Loucy (cell line): ENCODE results near the gene AP5Z1.

Experiments
- H2AFZ ChIP-seq: fragments of 200-600 bp; sonication (generic); 2 replicates; pipeline ENCODE4 v1.6.0; 2016; ENCODE audit warnings: antibody characterized with exemption, mild to moderate bottlenecking, low read length, moderate library complexity
- H3F3A ChIP-seq: fragments of 200-600 bp; 2 replicates; pipeline ENCODE4 v1.6.0; 2016; ENCODE audit warnings: antibody characterized with exemption, low read depth, mild to moderate bottlenecking
- H3K27me3 ChIP-seq: fragments of 200-600 bp; sonication (generic); 2 replicates; pipeline ENCODE4 v1.6.1; 2014; ENCODE audit warnings: low read length, mild to moderate bottlenecking; ENCODE audit not compliant: insufficient read depth, poor library complexity, severe bottlenecking
- H3K36me3 ChIP-seq: fragments of 200-600 bp; sonication (generic); 2 replicates; pipeline ENCODE4 v1.6.1; 2016; ENCODE audit warnings: low read length; ENCODE audit not compliant: insufficient read depth
- H3K4me1 ChIP-seq: fragments of 200-600 bp; sonication (generic); 2 replicates; pipeline ENCODE4 v1.5.1; 2014; ENCODE audit warnings: low read length, mild to moderate bottlenecking; ENCODE audit not compliant: insufficient read depth, poor library complexity, severe bottlenecking
- H3K4me2 ChIP-seq: fragments of 200-600 bp; sonication (generic); 2 replicates; pipeline ENCODE4 v1.6.0; 2014; ENCODE audit warnings: antibody characterized with exemption, low read length, low read depth, mild to moderate bottlenecking; ENCODE audit not compliant: poor library complexity, severe bottlenecking
- H3K4me3 ChIP-seq: fragments of 200-600 bp; sonication (generic); 2 replicates; pipeline ENCODE4 v1.5.1; 2014; ENCODE audit warnings: low read length, mild to moderate bottlenecking, mixed read lengths; ENCODE audit not compliant: poor library complexity, severe bottlenecking
- H3K79me2 ChIP-seq: fragments of 200-600 bp; sonication (generic); 2 replicates; pipeline ENCODE4 v1.6.1; 2014; ENCODE audit warnings: low read length; ENCODE audit not compliant: insufficient read depth
- H3K9ac ChIP-seq: fragments of 200-600 bp; sonication (generic); 2 replicates; pipeline ENCODE4 v1.6.0; 2014; ENCODE audit warnings: mild to moderate bottlenecking, low read depth, low read length, moderate library complexity; ENCODE audit not compliant: poor library complexity, severe bottlenecking
- H3K9me2 ChIP-seq: fragments of 200-600 bp; sonication (generic); replicated peaks from 2 replicates; pipeline ENCODE4 v1.6.1; 2016; ENCODE audit warnings: low read depth, low read length, mixed read lengths
- H3K9me3 ChIP-seq: fragments of 200-600 bp; sonication (generic); 2 replicates; pipeline ENCODE4 v1.6.1; 2014; ENCODE audit warnings: mild to moderate bottlenecking, antibody characterized with exemption, low read length, low read depth; ENCODE audit not compliant: insufficient read depth
- H4K20me1 ChIP-seq: fragments of 200-600 bp; sonication (generic); 2 replicates; pipeline ENCODE4 v1.6.0; 2014; ENCODE audit warnings: antibody characterized with exemption, low read length, mild to moderate bottlenecking; ENCODE audit not compliant: insufficient read depth, poor library complexity, severe bottlenecking
- EZH2phosphoT487 ChIP-seq: fragments of 200-600 bp; IDR thresholded peaks from 2 replicates; pipeline ENCODE4 v1.6.1; 2018; ENCODE audit warnings: antibody characterized with exemption, mild to moderate bottlenecking, moderate library complexity, borderline replicate concordance
- TF ChIP-seq, protein P1 (sequence below): fragments of 200-600 bp; sonication (generic); conservative IDR thresholded peaks from 2 replicates; pipeline ENCODE4 v1.5.1; 2014; ENCODE audit warnings: mild to moderate bottlenecking, antibody characterized with exemption, low read length

Gene AP5Z1

GRCh38 chr7:4830176-4830575 lies 54.8 kb downstream of the AP5Z1 start:
- Histone ChIP-seq H3K4me3 (no peak overlapping the region), H3K79me2 (no peaks in the 10 kb centered on the region), H2AFZ (no peak overlapping the region), H3K4me2 (no peak overlapping the region), H3K36me3 (no peaks in the 10 kb centered on the region), H4K20me1 (no peaks in the 10 kb centered on the region), H3K9ac (no peak overlapping the region), H3K9me2 (no peaks in the 10 kb centered on the region), H3F3A (no peaks in the 10 kb centered on the region), H3K9me3 (no peaks in the 10 kb centered on the region), H3K27me3 (no peaks in the 10 kb centered on the region), H3K4me1 (no peaks in the 10 kb centered on the region)
- TF ChIP-seq, protein P1, sequence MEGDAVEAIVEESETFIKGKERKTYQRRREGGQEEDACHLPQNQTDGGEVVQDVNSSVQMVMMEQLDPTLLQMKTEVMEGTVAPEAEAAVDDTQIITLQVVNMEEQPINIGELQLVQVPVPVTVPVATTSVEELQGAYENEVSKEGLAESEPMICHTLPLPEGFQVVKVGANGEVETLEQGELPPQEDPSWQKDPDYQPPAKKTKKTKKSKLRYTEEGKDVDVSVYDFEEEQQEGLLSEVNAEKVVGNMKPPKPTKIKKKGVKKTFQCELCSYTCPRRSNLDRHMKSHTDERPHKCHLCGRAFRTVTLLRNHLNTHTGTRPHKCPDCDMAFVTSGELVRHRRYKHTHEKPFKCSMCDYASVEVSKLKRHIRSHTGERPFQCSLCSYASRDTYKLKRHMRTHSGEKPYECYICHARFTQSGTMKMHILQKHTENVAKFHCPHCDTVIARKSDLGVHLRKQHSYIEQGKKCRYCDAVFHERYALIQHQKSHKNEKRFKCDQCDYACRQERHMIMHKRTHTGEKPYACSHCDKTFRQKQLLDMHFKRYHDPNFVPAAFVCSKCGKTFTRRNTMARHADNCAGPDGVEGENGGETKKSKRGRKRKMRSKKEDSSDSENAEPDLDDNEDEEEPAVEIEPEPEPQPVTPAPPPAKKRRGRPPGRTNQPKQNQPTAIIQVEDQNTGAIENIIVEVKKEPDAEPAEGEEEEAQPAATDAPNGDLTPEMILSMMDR = peak; percentile 94
- no peak for TF ChIP-seq EZH2phosphoT487

- Histone ChIP-seq H3K9ac (no peak overlapping the region), H3K9me2 (no peaks in the 10 kb centered on the region), H3K4me3 (no peak overlapping the region), H3K4me2 (no peak overlapping the region), H3F3A (no peaks in the 10 kb centered on the region), H3K27me3 (no peaks in the 10 kb centered on the region), H2AFZ (no peak overlapping the region), H3K36me3 (no peaks in the 10 kb centered on the region), H3K4me1 (no peaks in the 10 kb centered on the region), H3K79me2 (no peaks in the 10 kb centered on the region), H3K9me3 (no peaks in the 10 kb centered on the region), H4K20me1 (no peaks in the 10 kb centered on the region)
- TF ChIP-seq, protein P1 = no peak
- no peak for TF ChIP-seq EZH2phosphoT487
These were observed 56.5 kb downstream of the AP5Z1 start for GRCh38 chr7:4831723-4832495.

- Histone ChIP-seq H3K36me3 (no peaks in the 10 kb centered on the region), H3K4me1 (no peaks in the 10 kb centered on the region), H3K4me3 (no peak overlapping the region), H3K9me3 (no peaks in the 10 kb centered on the region), H3K9me2 (no peaks in the 10 kb centered on the region), H2AFZ (no peak overlapping the region), H3K79me2 (no peaks in the 10 kb centered on the region), H3K4me2 (no peak overlapping the region), H3F3A (no peaks in the 10 kb centered on the region), H4K20me1 (no peaks in the 10 kb centered on the region), H3K27me3 (no peaks in the 10 kb centered on the region), H3K9ac (no peak overlapping the region)
- no peak for TF ChIP-seq EZH2phosphoT487
- TF ChIP-seq, protein P1 = no peak
These were observed 57.3 kb downstream of the AP5Z1 start for GRCh38 chr7:4832711-4833110.
